NOMO-1 treated with dmso at 0.1 percent for 144 hours (cell line): ENCODE results near the gene LGI1.

ENCODE experiments used
- DNase-seq: peaks from one replicate; lab custom pipeline; 2025; ENCODE audit not compliant: unreplicated experiment; lab: John Stamatoyannopoulos, UW

Gene LGI1

GRCh38 chr10:93844979-93845626 lies 87.4 kb downstream of the LGI1 start:
- DNase-seq, result no peak
